ENCODE results near the gene OR10A6.

GRCh38 chr11:7977232-7977917 is 46.3 kb upstream of the OR10A6 start:
- no peak for TF ChIP-seq EP300 (conservative IDR thresholded peaks at IDR 0.05; ENCODE audit: poor library complexity, severe bottlenecking)
- no peak for TF ChIP-seq CTCF (IDR thresholded peaks at IDR 0.05; ENCODE audit: poor library complexity, severe bottlenecking)
- no peak for TF ChIP-seq POLR2AphosphoS5 (IDR thresholded peaks at IDR 0.05)
- no peak for TF ChIP-seq MXI1 (conservative IDR thresholded peaks at IDR 0.05; ENCODE audit: poor library complexity, severe bottlenecking)
- no peak for TF ChIP-seq REST (IDR thresholded peaks at IDR 0.05; ENCODE audit: borderline replicate concordance)
- no peak for TF ChIP-seq EZH2 (IDR thresholded peaks at IDR 0.05; ENCODE audit: borderline replicate concordance, insufficient read depth, low read length, poor library complexity, severe bottlenecking)

All from neural cell (in vitro differentiated cells).